NCI-H1048 (cell line): ENCODE results near the gene DYNLT1.

Experiments used
- DNase-seq: peaks from one replicate; lab custom pipeline; 2025; lab: John Stamatoyannopoulos, UW

The DYNLT1 gene

GRCh38 chr6:158597565-158597964 lies 47.0 kb downstream of the DYNLT1 start:
- no peak for DNase-seq

DNA sequence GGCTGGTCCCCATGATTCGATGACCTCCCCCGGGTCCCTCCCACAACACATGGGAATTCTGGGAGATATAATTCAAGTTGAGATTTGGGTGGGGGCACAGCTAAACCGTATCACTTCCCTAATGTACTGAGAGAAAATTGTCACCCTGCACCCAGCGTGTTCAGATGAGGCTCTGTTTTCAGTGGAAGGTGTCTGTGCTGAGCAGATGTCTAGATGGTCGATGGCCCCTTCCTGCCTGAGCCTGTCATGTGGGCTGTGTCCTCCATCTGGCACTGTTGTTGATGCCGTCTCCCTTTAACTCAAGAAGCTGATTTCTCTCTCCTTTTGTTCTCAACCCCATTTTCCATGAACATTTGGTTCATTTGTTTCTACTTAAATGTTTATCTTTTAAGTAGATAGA lies 47.7 kb downstream of the DYNLT1 start:
- no peak for DNase-seq

- DNase-seq, result no peak
Observed at GRCh38 chr6:158595223-158595622, 49.3 kb downstream of the DYNLT1 start.

GRCh38 chr6:158593670-158594069 lies 50.9 kb downstream of the DYNLT1 start:
- DNase-seq, result no peak

DNA sequence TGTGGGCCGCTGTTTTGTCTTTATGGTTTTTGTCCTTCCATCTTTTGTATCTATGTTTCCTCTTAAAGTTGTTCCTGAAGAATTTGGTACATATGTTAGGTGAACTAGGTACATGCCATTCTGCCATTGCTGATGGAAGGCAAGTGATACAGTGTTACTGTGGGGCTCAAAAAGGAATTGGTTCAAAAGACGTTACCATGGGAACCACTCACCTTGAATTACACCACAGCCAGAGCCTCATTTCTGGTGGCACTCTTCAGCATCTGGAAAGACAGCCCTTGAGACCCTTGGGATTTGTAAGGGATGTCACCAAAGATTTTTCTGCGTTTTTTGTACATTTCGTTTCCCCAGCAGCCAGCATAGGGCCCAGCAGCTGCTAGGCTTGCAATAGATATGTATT lies 52.7 kb downstream of the DYNLT1 start:
- no peak for DNase-seq

GRCh38 chr6:158591134-158591809 lies 53.3 kb downstream of the DYNLT1 start:
- no peak for DNase-seq

GRCh38 chr6:158589366-158589765 lies 55.2 kb downstream of the DYNLT1 start:
- no peak for DNase-seq

- DNase-seq, result no peak
Observed at GRCh38 chr6:158586652-158587051, 57.9 kb downstream of the DYNLT1 start.
